Measurements from ENCODE around the gene SLC16A3. TPM values are rescaled to one million over a fixed set of nuclear protein-coding genes. Genes with fewer than 3 reads are reported as not detected.

SLC16A3 gene
- total and polyA plus RNA-seq, 10 of the 15 experiments (the other 5 are each of a cell fraction or from before 2014, with no cell fraction given) = 0.10 to 46.5 (median 8.0) TPM

DNA sequence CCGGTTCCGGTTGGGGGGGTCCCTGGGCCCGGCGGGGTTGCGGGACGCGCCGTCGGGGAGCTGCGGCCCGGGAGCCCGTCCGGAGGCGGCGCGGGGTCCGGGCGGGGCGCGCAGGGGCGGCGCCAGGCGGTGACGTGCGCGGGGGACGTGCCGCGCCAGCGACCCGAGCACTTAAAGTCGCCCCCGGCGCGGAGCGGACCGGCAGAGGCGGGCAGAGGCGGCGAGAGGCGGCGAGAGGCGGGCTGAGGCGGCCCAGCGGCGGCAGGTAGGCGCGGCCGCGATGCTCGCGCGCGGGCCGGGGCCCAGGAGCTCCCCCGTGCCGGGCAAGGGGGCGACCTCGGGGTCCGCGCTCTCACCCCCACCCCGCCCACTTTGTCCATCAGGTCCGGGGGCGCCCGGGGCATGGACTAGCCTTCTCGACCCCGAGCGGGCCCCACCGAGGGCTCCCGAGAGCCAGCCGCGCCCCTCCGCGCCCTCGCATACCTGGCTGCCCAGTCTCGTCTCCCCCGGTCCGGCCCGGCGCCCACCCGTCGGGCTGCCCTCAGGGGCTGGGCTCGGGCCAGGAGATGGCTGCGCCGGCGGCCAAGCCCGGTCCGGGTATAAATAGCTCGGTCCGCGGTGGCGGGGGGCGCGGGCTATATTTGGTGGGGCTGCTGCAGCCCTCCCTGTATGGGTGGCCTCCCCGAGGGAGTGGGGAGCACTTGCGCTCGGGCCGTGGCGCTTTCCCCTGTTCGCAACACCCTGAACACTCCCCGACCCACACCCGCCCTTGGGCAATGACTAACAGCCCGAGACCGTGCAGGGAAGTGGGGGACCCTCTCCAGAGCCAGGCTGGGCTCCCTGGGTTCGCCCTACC lies at the start of gene SLC16A3 (continued):
- no peak for TF ChIP-seq IRF5 (IDR thresholded peaks at IDR 0.05; ENCODE audit: borderline replicate concordance)
- TF ChIP-seq RBBP5 (conservative IDR thresholded peaks at IDR 0.05) = no peak
- no peak for TF ChIP-seq YBX1 (IDR thresholded peaks at IDR 0.05)
- TF ChIP-seq SKIL (IDR thresholded peaks at IDR 0.05; ENCODE audit: low read depth, poor library complexity, severe bottlenecking) = no peak
- TF ChIP-seq USF2 (IDR thresholded peaks at IDR 0.05; ENCODE audit: borderline replicate concordance, low read depth, low read length) = no peak
- TF ChIP-seq PAX5 (IDR thresholded peaks at IDR 0.05; ENCODE audit: borderline replicate concordance, low read depth, low read length) = no peak
- no peak for TF ChIP-seq NFIC (IDR thresholded peaks at IDR 0.05; ENCODE audit: low read depth, low read length)
- TF ChIP-seq EED (IDR thresholded peaks at IDR 0.05; ENCODE audit: low read depth) = no peak
- no peak for TF ChIP-seq KLF5 (IDR thresholded peaks at IDR 0.05; ENCODE audit: partially characterized antibody)
- TF ChIP-seq ZBTB11 (CRISPR knock-in tag; IDR thresholded peaks at IDR 0.05) = 0 out of 2 replicates have a peak, but pooled peaks have one; percentile 10
- TF ChIP-seq IKZF2 (IDR thresholded peaks at IDR 0.05) = no peak
- TF ChIP-seq, protein P1, sequence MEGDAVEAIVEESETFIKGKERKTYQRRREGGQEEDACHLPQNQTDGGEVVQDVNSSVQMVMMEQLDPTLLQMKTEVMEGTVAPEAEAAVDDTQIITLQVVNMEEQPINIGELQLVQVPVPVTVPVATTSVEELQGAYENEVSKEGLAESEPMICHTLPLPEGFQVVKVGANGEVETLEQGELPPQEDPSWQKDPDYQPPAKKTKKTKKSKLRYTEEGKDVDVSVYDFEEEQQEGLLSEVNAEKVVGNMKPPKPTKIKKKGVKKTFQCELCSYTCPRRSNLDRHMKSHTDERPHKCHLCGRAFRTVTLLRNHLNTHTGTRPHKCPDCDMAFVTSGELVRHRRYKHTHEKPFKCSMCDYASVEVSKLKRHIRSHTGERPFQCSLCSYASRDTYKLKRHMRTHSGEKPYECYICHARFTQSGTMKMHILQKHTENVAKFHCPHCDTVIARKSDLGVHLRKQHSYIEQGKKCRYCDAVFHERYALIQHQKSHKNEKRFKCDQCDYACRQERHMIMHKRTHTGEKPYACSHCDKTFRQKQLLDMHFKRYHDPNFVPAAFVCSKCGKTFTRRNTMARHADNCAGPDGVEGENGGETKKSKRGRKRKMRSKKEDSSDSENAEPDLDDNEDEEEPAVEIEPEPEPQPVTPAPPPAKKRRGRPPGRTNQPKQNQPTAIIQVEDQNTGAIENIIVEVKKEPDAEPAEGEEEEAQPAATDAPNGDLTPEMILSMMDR (IDR thresholded peaks at IDR 0.05 in 2 of 3, conservative IDR thresholded peaks at IDR 0.05 in 1 of 3; ENCODE audit: control insufficient read depth in 2 of 3, extremely low read depth in 1 of 3, insufficient read depth in 1 of 3, low read depth in 3 of 3, low read length in 3 of 3) = no peak
- no peak for TF ChIP-seq SRF (IDR thresholded peaks at IDR 0.05; ENCODE audit: low read depth in 2 of 2, low read length in 2 of 2)
- no peak for TF ChIP-seq E2F8 (IDR thresholded peaks at IDR 0.05; ENCODE audit: low read depth, partially characterized antibody)
- TF ChIP-seq EZH2 (IDR thresholded peaks at IDR 0.05; ENCODE audit: borderline replicate concordance, control insufficient read depth, low read depth, low read length) = no peak
